T-helper 22 cell (primary cell): ENCODE measurements around the gene GMDS.

Source experiments
- DNase-seq: peaks from one replicate; pipeline ENCODE4 v3.0.0-alpha.2; 2020; ENCODE audit warnings: low read depth

GMDS gene

DNA sequence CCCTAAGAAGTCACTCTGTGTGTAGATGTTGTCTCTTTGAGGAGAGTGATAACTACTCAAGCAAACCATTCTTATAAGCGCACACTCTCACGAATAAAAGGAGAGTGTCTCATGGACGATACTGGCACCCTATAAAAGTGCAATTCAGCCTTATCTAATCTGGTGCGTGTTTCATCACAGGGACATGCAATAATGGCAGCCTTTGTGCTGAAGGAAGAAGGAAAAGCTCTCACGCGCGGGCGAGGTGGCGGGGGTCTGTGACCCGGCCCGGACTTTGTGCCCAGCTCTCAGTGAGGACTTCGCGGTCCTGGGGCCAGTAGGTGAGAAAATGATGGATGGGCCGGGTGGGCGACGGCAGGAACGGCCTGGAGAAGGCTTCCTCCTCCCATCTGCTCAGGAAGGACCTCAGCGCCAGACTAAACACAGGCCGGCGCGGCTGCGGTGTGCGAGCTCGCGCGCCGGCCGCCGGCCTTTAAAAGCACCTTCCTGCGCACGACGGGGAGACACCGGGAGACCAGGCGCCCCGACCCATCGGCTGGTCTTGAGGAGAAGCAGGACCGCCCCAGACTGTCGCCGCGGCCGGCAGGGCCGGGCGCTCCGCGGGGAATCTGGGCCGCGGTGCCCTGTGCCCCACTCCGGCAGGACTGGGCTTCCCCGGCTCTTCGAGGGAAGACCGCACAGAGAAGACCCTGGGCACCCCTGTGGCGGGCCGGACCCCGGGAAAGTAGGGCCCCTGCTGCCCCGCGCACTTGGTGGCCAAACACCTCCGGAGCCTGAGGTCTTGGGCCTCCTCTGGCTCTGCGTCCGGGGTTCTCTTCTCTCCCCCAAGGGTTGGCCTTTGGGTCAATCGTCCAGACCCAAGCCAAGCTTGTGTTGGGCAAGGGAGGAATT lies 644.0 kb downstream of the GMDS start:
- no peak for DNase-seq

DNA sequence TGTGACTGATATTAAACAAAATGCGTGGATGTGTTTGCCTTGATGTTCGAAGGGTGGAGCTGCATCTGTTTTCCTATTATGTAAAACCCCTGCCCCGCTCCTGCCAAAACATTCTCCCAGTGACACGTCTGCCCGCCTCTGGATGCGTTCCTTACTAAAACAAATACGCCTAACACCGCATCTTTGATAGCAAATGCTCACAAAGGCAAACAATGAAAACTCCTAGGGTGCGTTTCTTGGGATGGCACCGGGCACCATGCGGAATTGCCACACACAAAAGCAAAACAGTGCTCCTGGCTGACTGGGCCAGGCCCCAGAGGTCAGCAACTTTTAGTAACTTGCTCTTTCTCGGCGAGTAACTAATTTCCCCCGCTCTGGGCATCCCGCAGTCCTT lies 644.6 kb downstream of the GMDS start:
- no peak for DNase-seq

DNA sequence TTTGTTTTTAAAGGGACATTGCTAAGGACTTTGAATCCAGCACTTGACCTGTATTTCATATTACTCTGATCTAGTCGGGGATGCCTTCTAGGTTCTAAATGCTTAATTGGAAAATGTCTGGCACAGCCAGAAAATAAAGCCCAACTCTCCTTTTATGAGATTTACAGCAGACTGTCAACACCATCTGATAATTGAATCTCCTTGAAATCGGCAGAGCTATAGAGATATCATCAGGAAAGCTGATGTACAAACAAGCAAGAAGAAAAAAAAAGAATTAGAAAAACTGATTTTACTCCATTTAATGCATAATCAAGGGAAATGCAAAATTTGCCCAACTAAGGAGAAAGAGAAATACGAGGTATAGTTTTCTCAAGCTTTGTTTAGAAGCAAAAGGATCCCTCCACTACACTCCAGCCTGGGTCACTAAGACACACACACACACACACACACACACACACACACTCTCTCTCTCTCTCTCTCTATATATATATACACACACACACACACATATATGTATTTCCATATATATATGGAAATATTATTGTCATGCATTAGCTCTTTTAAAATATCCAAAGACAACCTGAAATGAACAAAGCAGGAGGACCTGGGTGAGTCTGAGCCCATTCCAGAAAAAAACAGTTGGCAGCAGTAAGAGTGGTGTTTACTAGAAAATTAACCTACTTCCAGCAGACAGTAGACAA lies 645.2 kb downstream of the GMDS start:
- DNase-seq, result no peak

DNA sequence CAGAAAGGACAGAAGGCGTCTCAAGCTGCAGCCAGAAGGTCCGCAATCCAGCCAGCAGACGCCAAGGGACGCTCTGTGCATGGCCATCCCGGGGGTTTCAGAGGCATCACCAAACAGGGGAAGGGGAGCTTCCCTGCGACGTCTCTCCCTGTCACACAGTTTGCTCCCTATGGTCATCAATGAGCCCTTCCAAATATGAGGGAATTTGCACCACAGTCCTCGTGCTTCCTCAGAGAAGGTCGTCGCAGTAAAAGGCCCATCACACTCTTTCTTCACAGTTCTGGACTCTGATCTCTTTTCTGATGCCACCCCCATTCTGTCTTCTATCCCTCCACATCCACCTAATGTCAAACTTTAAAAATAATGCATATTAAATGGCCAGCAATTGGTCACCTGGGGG lies 645.9 kb downstream of the GMDS start:
- DNase-seq, result no peak

DNA sequence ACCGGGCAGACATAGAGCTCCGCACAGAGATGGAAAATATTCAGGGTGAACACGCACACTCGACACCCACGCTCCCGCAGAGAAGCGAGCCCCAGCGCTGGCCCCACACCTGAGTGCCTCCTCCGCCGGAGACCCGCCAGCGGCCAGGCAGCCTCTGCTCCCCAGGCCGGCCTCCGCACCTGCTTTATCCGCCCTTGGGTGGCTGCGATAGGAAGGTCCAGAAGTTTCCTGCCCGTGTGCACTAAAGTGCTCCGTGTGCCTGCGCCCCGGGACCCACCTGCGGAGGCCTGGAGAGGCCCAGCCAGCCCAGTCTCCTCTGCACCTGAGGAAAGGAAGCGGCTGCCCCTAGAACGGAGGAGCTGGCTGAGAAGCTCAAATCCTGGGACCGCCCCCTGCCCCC lies 646.5 kb downstream of the GMDS start:
- DNase-seq, result no peak

DNA sequence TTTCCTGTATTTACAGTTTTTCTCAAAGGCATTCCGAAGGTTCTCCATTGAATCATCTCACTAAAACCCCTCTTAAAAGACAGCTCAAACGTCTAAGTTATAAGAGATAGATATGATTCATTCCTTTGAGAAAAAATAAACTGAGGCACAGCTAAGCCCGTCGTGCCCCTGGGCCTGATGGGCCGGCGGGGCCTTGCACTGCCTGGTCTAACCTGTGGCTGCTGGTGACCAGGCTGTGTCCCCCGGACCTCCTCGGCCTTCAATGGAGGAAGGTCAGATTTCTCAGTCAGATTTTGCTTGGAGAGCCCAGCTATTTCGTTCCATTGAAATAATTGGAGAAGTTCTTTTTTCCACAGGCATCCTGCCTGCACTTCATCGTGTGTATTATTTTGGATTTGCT lies 647.0 kb downstream of the GMDS start:
- DNase-seq, result no peak

DNA sequence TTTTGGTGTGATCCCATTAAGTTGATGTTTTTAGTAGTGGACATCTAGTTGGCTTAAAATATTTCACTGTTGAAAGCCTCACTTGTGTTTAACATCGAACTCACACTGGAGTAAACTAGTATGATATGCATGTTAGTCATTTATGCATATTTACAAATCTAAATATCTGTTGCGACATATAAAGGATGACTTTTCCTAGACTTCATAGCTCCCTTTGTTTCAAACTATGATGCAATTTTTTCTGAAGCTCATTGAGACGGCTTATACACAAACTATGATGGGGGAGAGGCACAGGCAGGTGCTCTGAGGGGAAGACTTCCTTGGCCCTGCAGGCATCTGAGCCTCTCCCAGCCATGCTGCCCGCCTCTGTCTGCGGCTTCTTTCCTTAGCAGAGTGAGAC lies 647.5 kb downstream of the GMDS start:
- no peak for DNase-seq

DNA sequence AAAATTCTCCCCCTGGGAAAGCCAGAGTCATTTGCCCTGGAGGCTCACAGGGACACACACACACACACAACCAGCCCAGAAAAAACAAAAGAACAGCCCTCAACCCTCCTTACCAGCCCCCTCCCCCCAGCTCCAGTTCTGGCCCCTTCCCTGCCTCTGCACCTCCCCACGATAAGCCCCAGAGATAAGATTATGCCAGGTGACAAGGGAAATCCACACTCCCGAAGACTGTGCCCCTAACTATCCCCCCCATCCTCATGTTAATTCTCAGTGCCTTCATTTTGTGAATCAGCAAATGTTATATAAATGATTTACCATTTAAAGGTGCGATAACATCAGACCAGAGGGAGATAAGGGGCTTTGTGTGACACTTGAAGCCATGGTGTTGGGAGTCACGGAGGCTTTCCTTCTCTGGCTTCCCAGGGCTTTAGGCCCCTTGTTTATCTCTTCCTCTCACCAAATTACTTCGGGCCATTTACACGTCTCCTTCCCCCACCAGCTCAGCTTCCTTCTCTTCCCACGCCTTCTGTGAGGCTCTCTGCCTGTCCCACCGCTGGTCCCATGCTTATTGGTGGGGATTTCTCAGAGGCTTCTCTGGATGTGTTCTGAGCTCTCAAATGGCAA lies 648.2 kb downstream of the GMDS start:
- no peak for DNase-seq

DNA sequence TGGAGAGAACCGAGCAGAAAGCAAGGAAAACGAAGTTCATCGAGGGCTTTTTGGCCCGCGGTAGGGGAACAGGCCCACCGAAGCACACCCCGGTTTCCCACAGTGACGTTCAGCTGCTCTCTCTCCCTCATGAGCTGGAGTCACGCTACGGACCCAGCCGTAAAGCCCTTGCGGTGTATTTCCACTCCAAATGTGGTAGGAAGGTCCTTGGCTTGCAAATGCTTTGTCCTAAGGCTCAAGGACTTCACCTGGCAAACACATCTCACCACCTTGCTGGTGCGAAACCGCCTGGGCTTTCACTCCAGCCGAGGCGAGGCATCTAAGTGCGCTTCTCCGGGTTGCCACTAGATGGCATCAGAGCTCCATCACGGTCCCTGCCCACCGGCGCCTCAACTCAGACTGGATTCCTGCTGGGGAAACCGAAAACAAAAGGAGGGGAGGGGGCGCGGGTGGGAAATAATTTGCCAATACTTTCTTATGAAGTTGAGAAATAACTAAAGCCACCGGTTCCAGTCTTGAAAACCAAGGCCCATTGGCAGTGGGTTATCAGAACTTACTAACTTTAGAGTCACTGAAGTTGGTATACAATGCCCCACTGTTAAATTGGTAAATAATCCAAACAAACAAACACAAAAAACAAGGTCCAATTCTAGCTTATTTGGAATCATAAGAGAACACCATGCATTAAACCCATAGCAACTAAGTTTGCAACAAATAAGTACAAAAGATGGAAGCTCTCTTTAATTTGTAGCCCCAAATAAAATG lies 649.1 kb downstream of the GMDS start:
- DNase-seq, result no peak

DNA sequence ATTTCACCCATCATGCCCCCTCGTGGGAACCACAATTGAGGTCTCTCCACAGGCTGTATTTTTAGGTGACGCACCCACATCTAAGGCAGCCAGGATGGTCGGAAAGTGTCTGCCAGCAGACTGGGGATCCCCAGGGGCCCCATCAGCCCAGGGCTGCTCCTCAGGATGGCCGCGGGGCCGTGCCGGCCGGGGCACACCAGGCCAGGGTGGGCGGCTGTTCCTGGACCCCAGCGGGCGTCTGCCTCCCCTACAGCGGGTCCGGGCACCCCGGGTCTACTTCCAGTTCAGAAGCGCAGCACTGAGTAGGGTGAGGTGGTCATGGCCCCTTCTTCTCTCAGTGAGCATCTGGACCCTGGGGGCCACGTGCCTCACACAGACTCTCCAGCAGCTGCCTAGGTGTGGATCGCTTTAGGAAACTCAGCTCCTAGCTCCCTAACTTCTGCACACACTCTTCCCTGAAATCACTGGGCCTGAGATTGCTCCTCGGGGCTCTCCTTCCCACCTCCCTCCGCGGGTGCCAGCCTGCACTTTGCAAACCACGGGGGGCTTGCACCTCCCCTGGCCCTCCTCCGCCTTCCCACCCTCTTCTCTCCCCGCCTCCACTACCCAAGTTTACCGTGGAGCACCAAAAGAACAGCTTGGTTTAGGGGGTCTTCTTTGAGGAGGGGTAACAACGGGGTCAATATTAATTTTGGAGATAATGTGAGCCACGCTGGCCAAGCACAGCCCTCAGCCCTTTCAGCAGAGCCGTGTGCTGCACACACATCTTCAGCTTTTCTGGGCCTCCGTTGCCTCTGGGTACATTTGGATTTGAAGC lies 649.9 kb downstream of the GMDS start:
- DNase-seq, result no peak

DNA sequence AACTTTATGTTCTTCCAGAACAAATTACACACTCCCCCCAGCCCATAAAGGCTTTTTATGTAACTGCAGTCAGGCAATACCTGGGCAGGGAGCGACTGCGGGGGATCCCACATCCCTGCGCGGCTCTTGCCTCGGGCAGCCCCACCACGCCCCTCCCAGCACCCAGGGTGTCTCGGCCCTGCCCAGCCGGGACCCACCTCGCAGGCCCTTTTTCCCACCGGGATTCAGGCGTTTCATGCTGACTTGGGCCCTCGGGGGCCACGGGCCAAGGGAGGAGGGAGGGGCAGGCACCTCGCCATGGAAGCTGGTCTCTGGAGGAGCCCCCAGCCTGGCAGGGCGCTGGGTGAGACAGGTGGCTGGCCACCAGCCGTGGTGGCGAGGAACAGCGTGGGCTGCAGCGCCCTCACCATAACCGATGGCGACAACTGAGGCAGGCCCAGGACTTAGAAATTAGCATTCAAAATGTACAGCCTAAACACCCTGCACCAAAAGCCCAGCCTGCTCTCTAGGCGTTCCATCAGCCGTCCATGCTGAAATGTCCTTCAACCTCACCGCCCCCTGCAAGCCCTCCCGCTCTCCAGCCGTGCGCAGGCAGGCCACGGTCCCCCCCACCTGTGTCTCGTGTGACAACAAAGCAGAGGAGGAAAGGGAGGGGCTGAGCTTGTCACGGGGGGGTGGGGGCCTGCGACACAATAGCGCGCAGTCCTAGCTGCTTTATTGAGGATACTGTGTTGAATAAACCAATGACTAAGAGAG lies 650.8 kb downstream of the GMDS start:
- no peak for DNase-seq

DNA sequence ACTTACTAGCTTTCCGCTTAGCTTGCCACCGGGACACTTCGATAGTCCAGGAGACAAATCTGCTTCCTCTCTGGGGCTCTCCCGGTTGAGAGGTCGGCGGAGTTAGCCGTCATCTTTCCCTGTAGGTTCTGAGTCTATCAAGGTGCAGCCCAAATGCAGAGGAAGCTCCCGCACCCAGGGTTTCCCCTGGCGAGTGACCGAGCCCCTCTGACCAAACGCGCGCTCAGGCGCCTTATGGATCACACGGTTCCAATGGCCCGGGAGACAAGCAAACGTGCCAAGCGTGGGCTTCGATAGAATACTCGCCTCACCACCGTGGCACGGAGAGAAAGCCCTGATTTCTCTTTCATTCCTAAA lies 651.5 kb downstream of the GMDS start:
- no peak for DNase-seq

DNA sequence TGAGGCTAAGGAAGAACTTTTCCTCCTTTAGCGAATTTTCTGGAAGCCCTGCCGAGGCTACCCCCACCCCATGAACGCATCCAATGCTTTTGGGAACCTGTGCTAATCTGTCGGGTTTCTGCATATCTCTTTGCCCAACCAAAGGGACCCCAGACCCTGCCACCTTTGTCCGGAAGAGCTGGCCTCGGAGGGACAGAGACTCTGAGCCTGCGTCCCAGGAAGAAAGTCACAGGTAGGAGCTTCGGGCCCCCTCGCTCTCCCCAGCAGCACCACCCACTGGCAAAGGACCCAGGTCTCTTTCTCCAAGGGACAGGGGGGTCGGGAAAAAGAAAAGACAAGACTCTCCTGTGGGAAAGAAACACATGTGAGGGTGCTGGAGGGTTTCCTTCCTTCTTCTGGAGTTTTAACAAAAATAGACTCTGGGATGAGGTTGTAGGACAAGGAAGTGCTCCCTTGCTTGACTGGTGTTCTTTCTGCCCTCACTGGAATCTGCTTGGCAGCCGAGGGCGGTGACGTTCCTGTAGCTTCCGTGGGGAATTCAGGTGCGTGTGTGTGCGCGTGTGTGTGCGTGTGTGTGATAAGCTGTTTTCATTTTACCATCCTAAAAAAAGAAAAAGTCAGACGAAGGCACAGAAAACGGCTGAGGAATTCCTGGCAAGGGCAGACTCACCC lies 652.0 kb downstream of the GMDS start:
- DNase-seq, result no peak

DNA sequence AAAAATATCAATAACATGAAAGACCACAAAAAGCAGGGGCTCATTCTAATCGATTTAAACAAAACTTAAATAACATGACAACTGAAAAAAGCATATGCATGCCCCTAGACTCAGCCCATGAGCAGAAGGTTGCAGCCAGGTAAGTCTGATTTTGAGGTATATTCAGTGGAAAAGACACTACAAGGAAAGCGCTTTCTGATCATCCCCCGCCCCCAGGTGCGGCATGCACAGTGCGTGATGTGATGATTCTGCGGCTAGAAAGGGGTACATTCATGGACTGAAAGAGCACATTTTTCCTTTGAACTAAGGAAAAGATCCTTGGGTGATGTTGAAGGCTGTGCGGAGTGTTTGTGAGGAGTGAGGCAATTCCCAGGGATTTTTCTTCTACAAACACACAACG lies 652.6 kb downstream of the GMDS start:
- DNase-seq, result no peak

DNA sequence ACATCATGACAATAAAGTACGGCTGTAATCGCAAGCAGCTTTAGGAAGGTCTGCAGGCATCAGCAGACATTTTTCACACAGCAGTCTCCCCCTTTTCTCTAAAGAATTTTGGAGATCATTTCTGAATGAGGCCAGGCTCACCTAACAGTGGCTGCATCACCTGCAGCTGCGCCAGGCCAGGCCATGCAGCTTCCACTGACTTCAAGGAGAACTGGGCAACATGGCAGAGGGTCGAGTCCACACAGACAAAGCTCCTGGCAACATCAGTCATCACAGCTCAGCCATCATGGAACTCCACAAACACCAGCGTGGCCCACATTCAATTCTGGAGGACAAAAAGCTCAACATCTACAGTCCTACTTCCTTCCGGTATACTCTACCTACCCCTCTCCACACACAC lies 653.5 kb downstream of the GMDS start:
- no peak for DNase-seq

DNA sequence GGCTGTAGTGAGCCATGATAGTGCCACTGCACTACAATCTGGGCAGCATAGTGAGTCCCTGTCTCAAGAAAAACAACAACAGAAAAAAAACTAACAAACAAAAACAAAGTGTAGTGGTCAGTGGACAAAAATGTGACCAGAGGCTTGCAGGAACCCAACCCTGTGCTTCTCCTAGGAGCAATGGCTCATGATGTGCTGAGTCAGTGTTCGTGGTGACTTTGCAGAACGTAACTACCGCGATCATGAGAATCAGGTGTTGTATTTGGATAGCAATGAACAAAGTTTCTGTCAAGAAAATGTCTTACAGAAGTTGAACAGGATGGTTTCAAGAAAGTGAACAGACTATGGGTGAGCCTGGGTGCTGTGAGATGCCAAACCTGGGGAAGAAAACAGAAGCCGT lies 654.2 kb downstream of the GMDS start:
- DNase-seq, result no peak

DNA sequence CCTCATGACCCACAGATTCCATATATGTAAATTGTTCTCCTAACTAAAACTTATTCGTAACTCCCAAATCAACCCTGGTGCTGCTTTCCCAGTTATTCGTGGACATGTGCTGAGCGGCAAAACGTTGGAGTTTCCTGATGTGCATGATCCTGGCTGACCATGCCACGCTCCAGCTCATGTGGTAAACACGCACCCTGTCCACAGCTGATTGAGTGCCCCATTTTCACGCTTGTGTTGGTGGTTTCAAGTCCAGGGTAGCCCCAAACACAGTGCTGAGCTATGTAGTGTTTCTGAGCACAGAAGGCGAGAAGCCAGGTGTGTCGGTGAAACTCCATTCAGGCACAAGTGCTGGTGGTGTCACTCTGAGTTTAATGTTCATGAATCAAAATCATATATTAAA lies 654.8 kb downstream of the GMDS start:
- DNase-seq, result no peak

DNA sequence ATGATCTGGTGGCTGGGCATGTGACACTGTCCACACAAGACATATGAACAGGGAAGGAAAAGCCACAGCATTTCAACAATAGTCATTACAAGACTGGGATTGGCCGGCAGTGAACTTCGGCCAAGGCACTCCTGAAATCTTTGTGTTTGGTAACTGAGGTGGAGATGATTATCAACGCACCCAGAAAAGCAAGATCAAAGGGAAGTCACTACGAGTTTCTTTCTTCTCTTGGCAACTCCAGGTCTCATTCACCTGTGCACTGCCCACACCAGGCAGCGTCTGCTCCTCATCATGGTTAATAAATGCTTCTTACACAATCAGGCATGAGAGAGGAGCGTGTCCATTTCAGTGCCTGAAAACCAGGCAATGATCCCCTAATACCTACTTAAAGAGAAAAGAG lies 656.2 kb downstream of the GMDS start:
- no peak for DNase-seq

DNA sequence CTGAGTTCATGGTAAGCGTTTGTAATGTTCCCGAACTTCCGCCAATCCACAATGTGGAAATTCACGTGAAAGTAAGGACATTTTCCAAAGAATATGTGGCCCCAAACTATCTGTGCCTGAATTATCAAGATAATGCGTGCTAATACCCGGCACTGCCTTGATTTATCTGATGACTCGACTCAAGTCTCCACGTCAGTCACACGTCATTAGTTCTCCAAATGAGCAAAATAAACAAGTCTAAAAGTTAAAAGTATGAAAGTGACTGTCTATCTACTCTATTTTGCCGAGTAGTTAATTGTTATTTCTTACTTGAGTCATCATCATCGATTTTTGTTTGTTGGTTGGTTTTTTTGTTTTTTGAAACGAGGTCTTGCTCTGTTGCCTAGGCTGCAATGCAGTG lies 657.4 kb downstream of the GMDS start:
- DNase-seq, result no peak

DNA sequence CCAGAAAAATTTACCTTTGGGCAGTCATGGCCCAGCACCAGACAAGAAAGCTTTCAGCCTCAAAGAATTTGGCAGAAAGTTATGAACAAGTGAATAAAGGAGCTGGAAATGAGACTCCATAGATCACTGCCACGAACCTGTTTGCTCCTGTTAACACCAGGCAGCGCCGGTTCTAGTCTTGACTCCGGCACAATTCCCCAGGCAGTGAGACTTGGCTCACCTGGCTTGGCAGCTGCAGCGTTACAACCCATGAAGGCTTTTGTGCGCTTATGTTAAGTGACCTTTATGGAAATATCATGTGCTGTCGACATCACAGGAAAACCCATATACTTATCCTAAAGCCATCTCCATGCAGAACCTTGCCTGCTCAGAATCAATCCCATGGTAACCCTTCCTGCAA lies 657.9 kb downstream of the GMDS start:
- DNase-seq, result no peak
